Fibroblast of lung (primary cell): Measurements from ENCODE around the gene MICOS13. TPM values are rescaled to one million over a fixed set of nuclear protein-coding genes. Genes with fewer than 3 reads are reported as not detected.

Experiments used
- DNase-seq, 2 donors: peaks; one replicate each; pipeline versions ENCODE4 v3.0.0 to v3.0.0-alpha.2; 2010; ENCODE audit warnings: low read depth in 2 of 2
- H2AFZ ChIP-seq: 2 replicates; pipeline ENCODE4 v1.5.1; 2012; ENCODE audit warnings: low read length, control low read depth, inconsistent platforms
- H3K27ac ChIP-seq: 2 replicates; pipeline ENCODE4 v1.5.1; 2011; ENCODE audit warnings: low read length, control low read depth; ENCODE audit not compliant: insufficient read depth
- H3K27me3 ChIP-seq: 2 replicates; pipeline ENCODE4 v1.5.1; 2011; ENCODE audit warnings: mild to moderate bottlenecking, low read length; ENCODE audit not compliant: control insufficient read depth, insufficient read depth
- H3K36me3 ChIP-seq: 2 replicates; pipeline ENCODE4 v1.5.1; 2011; ENCODE audit warnings: low read length; ENCODE audit not compliant: control insufficient read depth, insufficient read depth
- H3K4me1 ChIP-seq: 2 replicates; pipeline ENCODE4 v1.5.1; 2011; ENCODE audit warnings: low read length; ENCODE audit not compliant: control insufficient read depth, insufficient read depth; ENCODE audit errors: extremely low read depth
- H3K4me2 ChIP-seq: 2 replicates; pipeline ENCODE4 v1.5.1; 2011; ENCODE audit warnings: low read length, control low read depth; ENCODE audit not compliant: insufficient read depth; ENCODE audit errors: extremely low read depth
- H3K4me3 ChIP-seq, 4 experiments: fragments of 200-600 bp in 1 of 4; sonication (generic) in 1 of 4; replicated peaks in 1 of 4; 2 replicates each; pipeline ENCODE4 v1.5.1; 2011 to 2016; ENCODE audit warnings: low read length in 4 of 4, low read depth in 3 of 4, mild to moderate bottlenecking in 3 of 4, control low read depth in 2 of 4, inconsistent platforms in 1 of 4, mixed read lengths in 1 of 4; ENCODE audit not compliant: insufficient read depth in 1 of 4; ENCODE audit errors: control extremely low read depth in 1 of 4
- H3K79me2 ChIP-seq: 2 replicates; pipeline ENCODE4 v1.5.1; 2012; ENCODE audit warnings: mild to moderate bottlenecking, low read length, inconsistent platforms; ENCODE audit not compliant: control insufficient read depth, insufficient read depth
- H3K9ac ChIP-seq: 2 replicates; pipeline ENCODE4 v1.5.1; 2011; ENCODE audit warnings: mild to moderate bottlenecking, low read length, control low read depth; ENCODE audit not compliant: insufficient read depth
- H3K9me3 ChIP-seq: 2 replicates; pipeline ENCODE4 v1.5.1; 2012; ENCODE audit warnings: low read depth, low read length; ENCODE audit not compliant: control insufficient read depth, insufficient read depth
- H4K20me1 ChIP-seq: 2 replicates; pipeline ENCODE4 v1.5.1; 2011; ENCODE audit warnings: low read length; ENCODE audit not compliant: control insufficient read depth, insufficient read depth; ENCODE audit errors: extremely low read depth
- CTCF ChIP-seq, 2 donors: IDR thresholded peaks in 1 of 2; conservative IDR thresholded peaks in 1 of 2; 1 replicate in 1 of 2; 2 replicates in 1 of 2; pipeline ENCODE4 v1.5.1; 2011 to 2012; ENCODE audit warnings: low read length in 2 of 2, control low read depth in 1 of 2, inconsistent platforms in 1 of 2, low read depth in 1 of 2, mild to moderate bottlenecking in 1 of 2
- EZH2 ChIP-seq: IDR thresholded peaks from 2 replicates; pipeline ENCODE4 v1.5.1; 2012; ENCODE audit warnings: low read length, control low read depth, mild to moderate bottlenecking; ENCODE audit errors: missing control alignments
- polyA plus RNA-seq, 2 donors: library from polyadenylated mRNA; depleted of rRNA in 1 of 2; stranded (reverse) in 1 of 2; unstranded in 1 of 2; fragments of >200 nt; gene quantifications; 2 replicates each; pipeline ENCODE4 v1.2.1, GENCODE V29; 2011 to 2012; ENCODE audit warnings: missing spikeins in 1 of 2
- total RNA-seq: library from RNA; depleted of rRNA; stranded (reverse); fragments of >200 nt; gene quantifications from 2 replicates; pipeline ENCODE4 v1.2.1, GENCODE V29; 2014

The MICOS13 gene
- total and polyA plus RNA-seq, 2 donors (not counting 1 experiment from before 2014, with no cell fraction given), result 20.8 to 73.5 TPM

- DNase-seq, result peak; percentile 74 to 92
- peak overlapping the region; percentile 68 for H2AFZ ChIP-seq
- H3K9ac ChIP-seq, result no peak overlapping the region
- H3K4me3 ChIP-seq, result peak overlapping the region; percentile 42 to 63 (median 56)
- H3K4me2 ChIP-seq, result peak overlapping the region; percentile 59
- H3K79me2 ChIP-seq, result peaks cover 17% of the 10 kb centered on the region
- H3K9me3 ChIP-seq, result no peaks in the 10 kb centered on the region
- TF ChIP-seq CTCF (conservative IDR thresholded peaks at IDR 0.05 in 1 of 2, IDR thresholded peaks at IDR 0.05 in 1 of 2; ENCODE audit: low read depth in 1 of 2, low read length in 2 of 2) (peak; percentile 72 to 79), EZH2 (no peak)
- no peaks in the 10 kb centered on the region for H4K20me1 ChIP-seq
- peaks cover 3% of the 10 kb centered on the region for H3K27me3 ChIP-seq
- no peaks in the 10 kb centered on the region for H3K4me1 ChIP-seq
- peak overlapping the region; percentile 45 for H3K27ac ChIP-seq
- peaks cover 6% of the 10 kb centered on the region for H3K36me3 ChIP-seq
These were observed 6.5 kb upstream of the MICOS13 start for GRCh38 chr19:5686647-5687359.

DNA sequence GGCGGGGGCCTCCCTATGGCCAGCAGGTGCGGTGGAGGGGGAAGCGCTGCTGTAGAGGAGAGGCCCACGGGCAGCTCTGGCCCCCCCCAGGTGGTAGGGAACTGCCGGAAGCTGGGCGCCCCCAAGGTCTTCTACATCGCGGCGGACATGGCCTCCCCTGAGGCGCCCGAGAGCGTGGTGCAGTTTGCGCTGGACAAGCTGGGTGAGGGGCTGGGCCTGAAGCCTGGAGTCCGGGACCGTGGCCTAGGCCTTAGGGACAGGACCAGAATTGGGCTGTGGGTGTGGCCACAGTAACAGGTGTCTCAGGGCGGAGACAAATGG lies 6.0 kb upstream of the MICOS13 start:
- no peak overlapping the region for H2AFZ ChIP-seq
- H3K4me2 ChIP-seq, result peak overlapping the region; percentile 59
- H3K36me3 ChIP-seq, result peaks cover 2% of the 10 kb centered on the region
- H3K27me3 ChIP-seq, result peaks cover 3% of the 10 kb centered on the region
- H3K4me3 ChIP-seq, result peak overlapping the region in 2 of 4 experiments; percentile 42 to 62
- no peak for DNase-seq
- H3K9ac ChIP-seq, result no peak overlapping the region
- no peaks in the 10 kb centered on the region for H4K20me1 ChIP-seq
- no peaks in the 10 kb centered on the region for H3K4me1 ChIP-seq
- H3K9me3 ChIP-seq, result no peaks in the 10 kb centered on the region
- H3K79me2 ChIP-seq, result peaks cover 12% of the 10 kb centered on the region
- TF ChIP-seq CTCF (conservative IDR thresholded peaks at IDR 0.05 in 1 of 2, IDR thresholded peaks at IDR 0.05 in 1 of 2; ENCODE audit: low read depth in 1 of 2, low read length in 2 of 2), result no peak
- TF ChIP-seq EZH2, result no peak
- H3K27ac ChIP-seq, result no peak overlapping the region

DNA sequence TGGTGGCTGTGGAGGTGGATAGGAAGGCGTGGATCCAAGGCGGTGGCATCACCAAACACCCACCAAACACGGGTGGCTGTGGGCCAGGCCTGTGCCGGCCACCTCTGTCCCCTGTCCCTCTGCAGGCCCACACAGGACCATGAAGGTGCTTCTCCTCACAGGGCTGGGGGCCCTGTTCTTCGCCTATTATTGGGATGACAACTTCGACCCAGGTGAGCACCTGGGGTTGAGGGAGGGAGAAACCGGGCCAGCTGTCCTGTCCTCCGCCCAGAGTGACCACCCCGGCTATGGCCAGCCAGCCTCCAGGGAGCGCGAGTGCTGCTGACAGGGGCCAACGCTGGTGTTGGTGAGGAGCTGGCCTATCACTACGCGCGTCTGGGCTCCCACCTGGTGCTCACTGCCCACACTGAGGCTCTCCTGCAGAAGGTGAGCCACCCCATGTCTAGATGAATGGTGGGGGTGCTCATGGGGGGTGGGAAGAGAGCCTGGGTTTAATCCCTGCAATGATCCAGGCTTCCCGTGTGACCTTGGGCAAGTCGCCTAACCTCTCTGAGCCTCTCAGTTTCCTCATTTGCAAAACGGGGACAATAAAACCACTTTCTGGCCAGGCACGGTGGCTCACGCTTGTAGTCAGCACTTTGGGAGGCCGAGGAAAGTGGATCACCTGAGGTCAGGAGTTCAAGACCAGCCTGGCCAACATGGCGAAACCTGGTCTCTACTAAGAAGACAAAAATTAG lies 4.5 kb upstream of the MICOS13 start:
- Histone ChIP-seq H3K36me3 (no peaks in the 10 kb centered on the region), H3K4me2 (no peak overlapping the region), H4K20me1 (no peaks in the 10 kb centered on the region), H3K4me1 (no peaks in the 10 kb centered on the region), H2AFZ (no peak overlapping the region), H3K4me3 (no peak overlapping the region), H3K79me2 (peaks cover 2% of the 10 kb centered on the region), H3K27me3 (peaks cover 3% of the 10 kb centered on the region), H3K9ac (no peak overlapping the region), H3K27ac (no peak overlapping the region), H3K9me3 (no peaks in the 10 kb centered on the region)
- TF ChIP-seq CTCF (conservative IDR thresholded peaks at IDR 0.05 in 1 of 2, IDR thresholded peaks at IDR 0.05 in 1 of 2; ENCODE audit: low read depth in 1 of 2, low read length in 2 of 2) (no peak), EZH2 (no peak)
- DNase-seq, result no peak
